GM12878 (cell line): Measurements from ENCODE around the gene GGT1. TPM values are rescaled to one million over a fixed set of nuclear protein-coding genes. Genes with fewer than 3 reads are reported as not detected.
"Not testable (repeated sequence)": the region's sequence is repeated elsewhere in the genome, so short reads cannot be mapped to it uniquely, and the experiment has no call there.

Experiments used
- ATAC-seq: fragments of 200-7000 bp; cut with Tn5 transposase; 3 replicates; pipeline ENCODE4 v1.9.1; 2020; ENCODE audit warnings: mild to moderate bottlenecking, moderate library complexity
- BruUV-seq: library from RNA; stranded (reverse); fragments of 400-500 nt; replicated peaks from 2 replicates; lab custom pipeline; 2021; lab: Mats Ljungman, UMichigan
- CTCF ChIA-PET: fragments of 300-600 bp; sonication (Branson Sonifier 250); formaldehyde crosslinking; extraction: SDS; loops from one replicate; lab custom pipeline; 2021; ENCODE audit warnings: inconsistent platforms; lab: Yijun Ruan, JAX
- POLR2A ChIA-PET: fragments of 350-600 bp; formaldehyde crosslinking; extraction: SDS; loops from one replicate; lab custom pipeline; 2021; ENCODE audit warnings: inconsistent platforms; lab: Charles Lee
- RAD21 ChIA-PET: fragments of 300-600 bp; sonication (Branson Sonifier 250); formaldehyde crosslinking; loops from one replicate; lab custom pipeline; 2023; ENCODE audit warnings: antibody characterized with exemption; ENCODE audit not compliant: unreplicated experiment; lab: Charles Lee
- SMC1A ChIA-PET: fragments of 300-600 bp; sonication (Branson Sonifier 250); formaldehyde crosslinking; loops from one replicate; lab custom pipeline; 2023; ENCODE audit not compliant: unreplicated experiment, uncharacterized antibody; lab: Charles Lee
- DNase-seq: peaks from one replicate; pipeline ENCODE4 v3.0.0-alpha.2; 2011; ENCODE audit warnings: low read depth, low spot score
- FAIRE-seq: peaks from 3 replicates; lab custom pipeline; 2011; peaks lifted over from hg19 to GRCh38; lab: Jason Lieb, UNC
- H2AFZ ChIP-seq: 2 replicates; pipeline ENCODE4 v1.6.0; 2011; ENCODE audit warnings: low read depth, low read length, control low read depth; ENCODE audit not compliant: control insufficient read depth
- H3K27ac ChIP-seq: 2 replicates; pipeline ENCODE4 v1.5.1; 2011; ENCODE audit warnings: control low read depth; ENCODE audit not compliant: control insufficient read depth, insufficient read depth
- H3K27me3 ChIP-seq, 2 experiments: replicated peaks in 1 of 2; 2 replicates each; pipeline versions ENCODE4 v1.6.0 to v1.6.1; 2011; ENCODE audit warnings: low read length in 1 of 2; ENCODE audit not compliant: control insufficient read depth in 2 of 2, insufficient read depth in 2 of 2
- H3K36me3 ChIP-seq, 2 experiments: 2 replicates each; pipeline ENCODE4 v1.5.1; 2011; ENCODE audit warnings: low read length in 1 of 2; ENCODE audit not compliant: control insufficient read depth in 2 of 2, insufficient read depth in 2 of 2
- H3K4me1 ChIP-seq: 2 replicates; pipeline ENCODE4 v1.6.1; 2011; ENCODE audit warnings: mild to moderate bottlenecking, low read length, moderate library complexity, mixed read lengths; ENCODE audit not compliant: control insufficient read depth, insufficient read depth
- H3K4me2 ChIP-seq: 2 replicates; pipeline ENCODE4 v1.6.0; 2011; ENCODE audit warnings: control low read depth; ENCODE audit not compliant: control insufficient read depth, insufficient read depth
- H3K4me3 ChIP-seq: fragments of 200-600 bp; sonication (generic); 2 replicates; pipeline ENCODE4 v1.5.1; 2016
- H3K79me2 ChIP-seq: 2 replicates; pipeline ENCODE4 v1.6.0; 2011; ENCODE audit warnings: low read length; ENCODE audit not compliant: control insufficient read depth, insufficient read depth
- H3K9ac ChIP-seq: 2 replicates; pipeline ENCODE4 v1.8.0; 2011; ENCODE audit warnings: low read length, control low read depth, mixed read lengths; ENCODE audit not compliant: control insufficient read depth, insufficient read depth
- H3K9me3 ChIP-seq: replicated peaks from 3 replicates; pipeline ENCODE4 v1.5.1; 2011; ENCODE audit warnings: mild to moderate bottlenecking, low read length; ENCODE audit not compliant: control insufficient read depth, insufficient read depth
- H4K20me1 ChIP-seq: 2 replicates; pipeline ENCODE4 v1.6.0; 2011; ENCODE audit not compliant: control insufficient read depth, insufficient read depth
- WGBS: methylation state at CpG from one replicate; pipeline ENCODE4 v1.1.6; 2016; ENCODE audit warnings: low lambda C conversion rate; ENCODE audit not compliant: insufficient replicate concordance, insufficient coverage; ENCODE audit errors: missing lambda C conversion rate; 5-methylcytosine and 5-hydroxymethylcytosine counted together
- in situ Hi-C: fragments of 300-500 bp; cut with MboI; formaldehyde crosslinking; loops from 9 replicates; pipeline ENCODE4 v1.14.3; 2018; ENCODE audit warnings: mixed read lengths
- intact Hi-C: fragments of 100-400 bp; cut with micrococcal nuclease; formaldehyde crosslinking; loops from one replicate; pipeline ENCODE4 v1.14.2; 2022; ENCODE audit not compliant: unreplicated experiment
- polyA plus RNA-seq, 11 experiments: library from polyadenylated mRNA; depleted of rRNA in 4 of 11; unstranded in 6 of 11; stranded (reverse) in 5 of 11; fragments of >200 nt; fragmentation: Nextera tagmentation in 4 of 11; fragmentation: Illumina TruSeq in 1 of 11; extraction: Ambion mirVana in 4 of 11; extraction: Trizol in 1 of 11; gene quantifications; 1 replicate in 1 of 11; 2 replicates in 10 of 11; pipeline versions ENCODE4 v1.2.1 to v1.2.3, GENCODE V29; 2011 to 2016; ENCODE audit warnings: inconsistent platforms in 2 of 11, missing spikeins in 2 of 11, low read depth in 1 of 11
- total RNA-seq, 4 experiments: library from RNA; depleted of rRNA in 3 of 4; stranded (reverse); fragments of >200 nt in 3 of 4; fragmentation: Illumina TruSeq in 1 of 4; extraction: Trizol in 1 of 4; gene quantifications; 2 replicates each; pipeline versions ENCODE4 v1.2.1 to v1.2.3, GENCODE V29; 2013 to 2021

Gene GGT1
- total and polyA plus RNA-seq, 10 of the 15 experiments (the other 5 are each of a cell fraction or from before 2014, with no cell fraction given), result 0.47 to 26.6 (median 9.1) TPM

DNA sequence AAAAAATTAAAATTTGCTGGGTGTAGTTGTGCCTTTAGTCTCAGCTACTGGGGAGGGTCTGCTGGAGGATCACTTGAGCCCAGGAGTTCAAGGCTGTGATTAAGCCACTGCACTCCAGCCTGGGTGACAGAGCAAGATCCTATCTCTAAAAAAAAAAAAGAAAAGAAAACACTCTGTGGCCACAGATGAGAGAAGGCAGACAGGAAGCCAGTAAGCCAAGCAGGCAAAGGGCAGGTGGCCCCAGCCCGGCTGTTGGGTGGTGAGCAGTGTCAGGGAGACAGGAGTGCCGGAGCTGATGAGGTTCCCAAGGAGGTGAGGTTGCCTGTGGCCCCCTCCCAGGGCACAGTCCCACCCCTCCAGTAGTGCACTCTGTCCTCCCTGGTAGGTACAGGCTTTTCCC, 19.6 kb downstream of the GGT1 start:
- H3K36me3 ChIP-seq, intact Hi-C loops, RAD21 ChIA-PET, H3K27ac ChIP-seq, BruUV-seq, H3K9me3 ChIP-seq, H3K4me2 ChIP-seq, POLR2A ChIA-PET, FAIRE-seq, ATAC-seq, H3K4me3 ChIP-seq, DNase-seq, H3K79me2 ChIP-seq, CTCF ChIA-PET, H3K9ac ChIP-seq, SMC1A ChIA-PET, H2AFZ ChIP-seq, H3K4me1 ChIP-seq, H3K27me3 ChIP-seq, in situ Hi-C loops, H4K20me1 ChIP-seq: not testable (repeated sequence)
- WGBS, result 0% methylated on average over 2 of the region's 2 CpGs

DNA sequence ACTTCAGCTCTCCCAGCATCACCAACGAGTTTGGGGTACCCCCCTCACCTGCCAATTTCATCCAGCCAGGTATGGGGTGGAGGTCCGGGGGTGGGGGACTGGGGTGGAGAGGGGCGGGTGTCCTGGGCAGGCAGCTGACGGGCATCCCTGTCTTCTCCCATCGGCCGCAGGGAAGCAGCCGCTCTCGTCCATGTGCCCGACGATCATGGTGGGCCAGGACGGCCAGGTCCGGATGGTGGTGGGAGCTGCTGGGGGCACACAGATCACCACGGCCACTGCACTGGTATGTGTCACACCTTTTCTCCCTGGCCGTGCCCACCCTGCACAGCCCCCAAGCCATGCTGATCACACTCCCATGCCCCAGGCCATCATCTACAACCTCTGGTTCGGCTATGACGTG, 24.9 kb downstream of the GGT1 start:
- intact Hi-C loops, POLR2A ChIA-PET, H3K79me2 ChIP-seq, SMC1A ChIA-PET, FAIRE-seq, H2AFZ ChIP-seq, RAD21 ChIA-PET, H3K27me3 ChIP-seq, H3K9ac ChIP-seq, H3K27ac ChIP-seq, H3K9me3 ChIP-seq, H4K20me1 ChIP-seq, CTCF ChIA-PET, in situ Hi-C loops, DNase-seq, H3K4me2 ChIP-seq, H3K36me3 ChIP-seq, BruUV-seq, H3K4me1 ChIP-seq, H3K4me3 ChIP-seq, ATAC-seq: not testable (repeated sequence)
- 75% methylated on average over 9 of the region's 16 CpGs for WGBS
